Measurements from ENCODE around the gene TTC27.
A peak's percentile ranks its signal among the peaks of the same experiment; 100 is the strongest.

The TTC27 gene

DNA sequence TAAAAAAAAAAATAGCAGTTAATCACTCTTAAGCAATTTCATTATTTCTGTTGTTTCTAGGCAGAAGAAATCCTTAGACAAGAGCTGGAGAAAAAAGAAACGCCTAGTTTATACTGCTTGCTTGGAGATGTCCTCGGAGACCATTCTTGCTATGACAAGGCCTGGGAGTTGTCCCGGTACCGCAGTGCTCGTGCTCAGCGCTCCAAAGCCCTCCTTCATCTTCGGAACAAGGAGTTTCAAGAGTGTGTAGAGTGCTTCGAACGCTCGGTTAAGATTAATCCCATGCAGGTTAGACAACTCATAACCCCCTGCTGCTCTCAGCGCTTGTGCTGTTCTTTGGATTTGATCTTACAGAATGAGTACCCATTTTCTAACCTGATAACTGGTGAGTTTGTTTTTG, 130.4 kb downstream of the TTC27 start:
- DNase-seq, result no peak

DNA sequence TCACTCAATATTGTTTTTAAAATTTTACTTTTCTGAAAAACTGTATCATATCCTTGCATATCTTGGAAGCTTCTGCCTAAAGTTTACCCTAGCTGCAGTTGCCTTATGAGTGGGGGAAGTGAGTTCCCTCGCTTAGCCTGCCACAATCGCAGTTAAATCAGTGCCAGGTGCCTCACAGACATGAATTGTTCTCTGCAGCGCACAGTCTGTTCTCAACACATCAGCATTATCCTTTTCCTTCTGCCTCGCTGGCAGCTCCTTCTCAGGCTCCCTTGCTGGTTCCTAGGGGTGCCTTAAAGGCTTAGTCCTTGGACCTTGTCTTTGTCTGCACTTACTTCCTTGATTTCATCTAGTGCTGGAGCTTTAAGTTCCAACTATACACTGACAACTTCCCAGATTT, 132.8 kb downstream of the TTC27 start:
- DNase-seq, result no peak

DNA sequence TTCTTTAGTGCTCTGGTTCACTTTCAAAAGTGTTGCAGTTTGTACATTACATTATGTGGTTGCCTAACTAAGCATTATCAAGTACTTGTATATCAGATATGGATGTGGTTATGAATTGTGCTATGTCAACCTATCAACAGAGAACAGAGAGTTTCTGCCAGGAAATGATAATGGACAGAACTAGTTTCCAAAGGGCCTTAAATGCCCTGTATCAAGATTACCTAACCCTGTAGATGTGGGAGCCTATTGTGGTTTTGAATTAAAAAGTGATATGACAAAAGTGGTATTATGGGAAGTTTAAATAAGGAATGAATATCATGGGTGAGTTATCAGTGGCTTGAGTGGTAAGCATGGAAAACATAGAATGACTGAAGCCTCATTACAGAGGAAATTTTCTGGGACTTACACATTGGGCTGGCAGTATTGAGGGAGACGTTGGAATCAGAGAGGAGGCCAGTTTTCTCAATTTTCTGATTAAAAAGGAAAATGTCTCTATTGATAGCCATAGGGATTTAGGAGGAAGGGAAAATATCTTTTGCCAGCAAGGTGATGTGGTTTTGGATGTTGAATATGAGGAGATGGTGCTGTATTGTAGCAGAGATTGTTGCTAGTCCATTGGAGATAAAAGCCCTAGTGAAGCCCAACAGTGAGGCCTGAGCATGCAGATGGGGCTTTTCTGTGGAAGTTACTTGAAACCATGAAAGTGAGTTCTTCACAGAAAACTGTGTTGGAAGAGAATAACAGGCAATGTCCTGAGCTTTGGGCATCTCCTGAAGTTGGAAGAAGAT, 140.7 kb downstream of the TTC27 start:
- no peak for DNase-seq

DNA sequence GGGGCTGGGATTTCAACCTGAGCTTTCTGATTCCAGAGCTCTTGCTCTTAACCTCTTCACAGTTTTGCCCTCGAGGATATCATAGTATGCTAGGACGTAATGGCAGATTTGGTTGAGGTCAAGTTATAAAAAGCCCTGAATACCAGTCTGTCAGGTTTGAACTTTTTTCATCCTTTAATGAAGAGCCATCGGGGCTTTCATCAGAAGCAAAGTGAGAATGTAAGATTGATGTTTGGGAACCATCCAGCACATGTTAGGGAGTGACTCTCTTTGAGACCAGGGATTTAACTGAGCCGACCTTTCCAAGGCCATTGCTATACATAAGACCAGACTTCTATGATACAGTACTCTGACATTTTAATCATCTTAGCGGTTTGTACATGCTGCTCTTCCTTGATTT, 142.5 kb downstream of the TTC27 start:
- DNase-seq, result no peak

DNA sequence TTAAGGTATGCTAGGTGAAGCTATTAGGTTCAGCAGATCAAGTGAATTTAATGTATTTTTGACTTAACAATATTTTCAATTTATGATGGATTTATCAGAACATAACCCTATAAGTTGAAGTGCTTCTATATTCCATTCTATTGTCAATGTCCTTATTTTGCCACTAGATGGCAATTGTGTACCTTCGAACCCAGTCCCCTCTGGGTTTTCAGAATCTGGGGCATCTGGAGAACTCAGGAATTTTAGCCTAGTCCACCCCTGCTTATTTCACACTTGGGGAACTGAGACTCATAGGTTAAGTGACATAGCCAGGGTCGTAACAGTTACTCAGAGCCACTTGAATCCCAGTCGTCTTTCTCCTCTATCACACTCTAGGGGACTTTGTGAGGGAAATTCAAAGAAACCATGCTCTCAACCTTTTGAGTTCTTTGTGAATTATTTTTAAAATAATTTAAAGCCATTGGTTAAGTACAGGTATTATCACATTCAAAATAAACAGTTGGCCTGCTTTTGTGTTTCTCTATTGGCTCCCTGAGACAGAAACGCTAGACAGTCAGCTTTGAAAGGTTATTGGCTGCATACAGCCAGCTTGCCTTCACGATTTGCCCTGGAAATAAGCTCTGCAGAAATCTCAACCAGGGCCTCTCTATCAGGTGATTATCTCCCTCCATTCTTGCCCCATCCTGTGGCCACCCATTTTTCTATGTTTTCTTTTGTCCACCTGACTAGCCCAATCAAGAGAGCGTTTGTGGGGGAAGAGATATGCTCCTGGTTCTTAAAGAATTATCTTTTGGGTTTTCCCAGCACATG, 145.0 kb downstream of the TTC27 start:
- peak; percentile 32 for DNase-seq

DNA sequence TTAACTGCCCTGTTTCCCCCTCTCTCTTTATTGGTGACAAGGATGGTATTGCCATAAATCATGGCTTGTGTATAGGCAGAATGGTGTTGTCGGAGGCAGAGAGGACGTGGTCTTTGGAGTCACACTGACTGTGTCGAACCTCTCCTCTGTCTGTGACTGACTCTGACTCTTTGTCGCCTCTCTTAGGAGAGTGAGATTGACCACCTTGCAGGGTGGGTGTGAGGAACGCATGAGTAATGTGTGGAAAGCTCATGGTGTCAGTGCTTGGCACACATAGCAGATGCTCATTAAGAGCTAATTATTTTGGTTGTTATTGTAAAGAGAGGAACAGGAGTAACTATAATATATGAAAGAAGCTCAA, 145.6 kb downstream of the TTC27 start:
- DNase-seq, result no peak

DNA sequence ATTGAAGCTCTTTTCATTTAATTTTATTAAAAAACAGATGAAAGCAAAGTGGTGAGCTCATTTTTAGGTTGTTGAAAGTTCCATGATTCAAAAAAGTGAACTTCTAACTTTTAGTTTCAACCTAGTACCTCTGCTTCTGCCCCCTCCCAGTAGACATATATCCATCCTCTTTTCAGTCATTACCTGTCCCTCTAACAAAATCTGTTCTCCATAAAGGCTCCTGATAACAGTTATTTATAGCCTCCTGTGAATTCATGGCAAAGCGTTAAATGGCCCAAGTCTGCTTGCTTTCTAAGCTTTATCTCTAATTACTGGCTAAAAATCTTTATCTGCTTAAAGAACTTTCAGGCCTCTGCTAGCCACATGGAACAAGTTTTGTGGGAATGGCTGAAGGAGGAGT, 148.1 kb downstream of the TTC27 start:
- DNase-seq, result no peak

DNA sequence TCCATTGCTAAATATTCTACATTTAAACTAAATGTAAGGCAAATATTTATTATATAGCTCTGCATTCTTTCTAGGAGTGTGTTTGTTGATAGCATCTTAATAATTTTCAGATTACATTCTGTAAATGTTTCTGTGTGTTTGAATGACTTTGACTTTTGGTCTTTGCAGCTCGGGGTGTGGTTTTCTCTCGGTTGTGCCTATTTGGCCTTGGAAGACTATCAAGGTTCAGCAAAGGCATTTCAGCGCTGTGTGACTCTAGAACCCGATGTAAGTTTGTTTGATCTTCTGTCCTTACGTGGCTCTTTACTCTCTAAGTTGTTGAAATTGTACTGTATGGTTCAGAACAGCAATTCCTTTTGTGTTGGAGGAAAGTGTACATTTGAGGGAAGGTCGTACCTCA, 149.9 kb downstream of the TTC27 start:
- no peak for DNase-seq

DNA sequence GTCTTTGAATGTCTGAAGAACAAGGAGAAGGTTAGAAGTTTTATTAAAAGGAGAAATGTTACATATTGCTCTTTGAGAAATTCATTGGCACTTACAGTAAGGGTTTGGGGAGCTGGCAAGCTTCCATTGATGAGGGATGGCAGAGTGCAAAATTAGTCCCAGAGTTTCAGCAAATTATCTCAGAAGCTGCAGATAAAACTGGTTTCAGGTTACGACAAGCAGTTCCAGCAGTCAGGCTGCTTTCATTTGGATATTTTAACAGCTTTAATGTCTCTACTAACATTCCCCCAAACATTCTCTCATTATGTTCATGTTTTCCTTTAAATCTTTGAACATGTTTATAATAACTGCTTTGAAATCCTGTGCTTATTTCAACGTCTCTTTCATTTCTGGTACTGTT, 153.1 kb downstream of the TTC27 start:
- DNase-seq, result no peak

DNA sequence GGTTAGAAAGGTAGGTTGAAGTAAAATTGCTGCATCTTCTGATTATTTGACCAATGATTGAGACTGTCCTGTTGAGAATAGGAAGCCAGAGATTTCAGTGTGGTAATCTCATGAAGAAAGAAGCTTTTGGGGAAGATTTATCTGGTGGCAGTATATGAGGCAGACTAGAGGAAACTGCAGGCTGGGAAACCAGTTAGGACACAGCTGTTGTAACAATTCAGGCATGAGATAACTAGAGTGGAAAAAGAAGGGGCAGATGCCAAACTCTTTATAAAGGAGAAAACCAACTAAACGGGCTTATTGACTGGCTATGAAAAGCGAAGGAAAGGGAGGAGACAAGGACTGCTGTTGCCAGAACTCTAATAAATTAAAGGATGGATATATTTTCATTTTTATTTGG, 155.6 kb downstream of the TTC27 start:
- DNase-seq, result no peak

DNA sequence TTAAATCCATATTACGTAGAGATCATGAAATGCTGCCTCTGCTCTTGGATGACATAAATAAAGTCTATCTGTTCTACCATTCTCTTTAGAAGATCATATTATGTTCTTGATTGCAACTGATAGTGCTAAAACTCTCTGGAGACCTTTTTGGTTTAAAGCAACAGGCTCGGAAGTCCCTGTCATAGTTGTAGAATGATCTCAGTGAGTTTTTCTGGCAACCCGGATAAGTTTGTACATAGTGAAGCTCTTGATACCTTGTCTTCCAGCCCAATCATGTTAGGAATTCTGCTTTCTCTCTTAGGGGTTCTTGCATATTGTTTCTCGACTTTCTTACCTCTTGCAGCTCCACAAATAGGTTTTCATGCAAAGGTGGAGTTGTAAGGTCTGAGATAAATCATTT, 156.1 kb downstream of the TTC27 start:
- no peak for DNase-seq

DNA sequence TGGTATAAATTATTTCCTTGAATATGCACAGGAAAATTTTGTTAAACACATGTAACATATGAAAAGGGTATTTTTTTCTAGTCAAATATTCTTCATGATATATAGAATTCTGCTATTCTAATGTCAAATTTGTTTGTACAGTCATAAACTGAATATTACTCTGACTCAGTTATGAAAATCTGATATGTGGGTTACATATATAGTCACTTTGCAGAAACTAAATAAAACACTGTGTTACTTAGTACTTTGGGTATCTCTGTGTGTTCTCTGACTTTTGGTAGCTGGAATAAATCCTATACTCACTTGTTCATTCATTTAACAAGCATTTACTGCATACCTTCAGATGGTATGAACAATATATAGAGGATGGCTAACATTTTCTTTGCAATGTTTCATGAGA, 159.4 kb downstream of the TTC27 start:
- no peak for DNase-seq

DNA sequence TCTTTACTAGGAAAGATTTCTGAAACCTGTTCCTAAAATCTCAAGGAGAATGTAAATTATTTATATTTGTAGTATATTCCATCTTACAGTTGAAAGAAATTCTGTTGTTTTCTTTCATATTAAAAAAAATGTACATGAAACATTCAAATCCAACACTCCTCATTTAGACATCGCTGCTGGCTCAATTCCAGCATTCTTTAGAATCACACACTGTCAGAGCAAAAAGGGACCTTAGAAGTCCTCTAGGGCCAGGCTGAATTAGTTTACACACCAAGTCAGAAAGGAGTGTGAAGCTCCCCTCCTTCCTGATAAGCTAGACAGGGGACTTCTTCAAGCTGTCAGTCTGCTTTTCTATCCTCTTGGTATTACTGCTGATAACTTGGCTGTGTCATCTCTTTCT, 160.3 kb downstream of the TTC27 start:
- DNase-seq, result no peak

DNA sequence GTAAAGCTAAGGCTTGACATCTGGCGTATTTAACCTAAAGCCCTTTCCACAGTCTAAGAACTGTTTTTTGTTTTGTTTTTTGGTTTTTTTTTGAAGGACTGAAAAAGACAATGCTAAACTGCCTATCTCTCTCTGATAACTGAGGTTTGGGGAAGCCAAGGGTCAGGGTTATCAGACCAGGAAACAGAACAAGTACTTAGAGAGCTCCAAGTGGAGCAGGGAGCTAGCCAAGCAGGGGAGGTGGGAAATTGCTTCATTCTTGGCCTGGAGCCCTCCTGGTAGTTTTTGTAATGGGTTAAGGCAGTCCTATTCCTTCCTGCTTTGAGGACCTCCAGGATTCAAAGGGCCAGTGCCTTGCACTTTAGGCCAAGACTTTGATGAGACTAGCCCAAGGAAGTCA, 164.6 kb downstream of the TTC27 start:
- DNase-seq, result no peak

DNA sequence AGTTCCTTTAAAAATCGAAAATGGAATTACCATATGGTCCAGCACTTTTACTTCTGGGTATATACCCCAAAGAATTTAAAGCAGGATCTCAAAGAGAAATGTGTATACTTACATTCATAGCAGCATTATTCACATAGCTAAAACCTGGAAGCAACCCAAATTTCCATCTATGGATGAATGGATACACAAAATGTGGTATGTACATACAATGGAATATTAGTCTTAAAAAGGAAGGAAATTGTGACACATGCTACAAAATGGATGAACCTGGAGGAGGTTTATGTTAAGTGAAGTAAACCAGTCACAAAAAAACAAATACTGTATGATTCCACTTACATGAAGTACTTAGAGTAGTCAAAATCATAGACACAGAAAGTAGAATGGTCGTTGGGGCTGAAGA, 171.0 kb downstream of the TTC27 start:
- DNase-seq, result no peak

DNA sequence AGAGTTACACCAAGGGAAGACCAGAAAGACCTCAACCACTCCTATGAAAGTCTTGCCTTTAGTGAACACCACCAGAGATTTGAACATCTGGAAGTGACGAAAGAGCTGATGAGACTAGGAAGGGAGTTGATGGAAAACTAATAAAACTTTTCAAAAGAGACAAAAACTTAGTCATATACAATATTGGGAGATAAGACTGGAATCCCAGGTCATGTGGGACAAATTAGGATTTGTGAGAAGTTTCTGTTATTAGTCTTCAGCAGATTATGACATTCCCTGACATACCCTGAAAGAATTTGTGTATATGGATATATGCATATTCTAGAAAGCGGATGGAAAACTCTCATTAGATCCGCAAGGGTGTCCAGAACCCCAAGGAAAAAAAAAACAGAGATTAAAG, 173.9 kb downstream of the TTC27 start:
- DNase-seq, result no peak

DNA sequence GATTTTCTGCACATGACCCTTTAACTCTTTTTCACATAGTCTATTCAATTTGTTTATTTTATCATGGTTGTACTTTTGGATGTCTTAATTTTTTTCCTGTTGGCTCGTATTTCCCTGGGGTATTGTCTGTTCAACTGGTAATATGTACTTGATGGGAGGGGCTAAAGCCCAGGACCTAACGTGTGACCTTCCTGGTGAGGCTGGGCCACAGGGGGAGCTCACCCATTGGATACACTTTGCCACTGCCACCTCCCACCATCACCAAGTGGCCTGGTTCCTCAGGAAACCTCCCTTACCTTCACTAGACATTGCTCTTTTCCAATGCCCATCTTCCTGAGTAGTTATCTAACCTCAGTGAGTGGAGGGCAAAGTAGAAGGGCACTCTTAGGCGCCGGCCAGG, 175.0 kb downstream of the TTC27 start:
- no peak for DNase-seq

DNA sequence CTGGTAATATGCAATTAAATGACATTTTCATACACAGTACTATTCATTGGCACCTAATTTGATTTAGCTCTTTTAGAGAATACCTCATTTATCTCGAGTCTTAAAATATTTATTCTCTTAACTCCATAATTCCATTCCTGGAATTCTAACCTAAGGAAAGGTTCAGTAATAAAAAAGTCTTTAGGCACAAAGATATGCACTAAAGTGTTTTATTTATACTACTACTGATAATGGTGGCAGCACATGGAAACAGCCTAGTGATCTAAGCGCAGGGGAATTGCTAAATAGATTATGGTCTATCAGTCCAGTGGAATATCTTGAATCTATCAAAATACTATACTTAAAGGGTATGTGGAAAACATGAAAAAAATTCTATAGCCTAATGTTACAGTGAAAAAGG, 176.4 kb downstream of the TTC27 start:
- DNase-seq, result no peak

DNA sequence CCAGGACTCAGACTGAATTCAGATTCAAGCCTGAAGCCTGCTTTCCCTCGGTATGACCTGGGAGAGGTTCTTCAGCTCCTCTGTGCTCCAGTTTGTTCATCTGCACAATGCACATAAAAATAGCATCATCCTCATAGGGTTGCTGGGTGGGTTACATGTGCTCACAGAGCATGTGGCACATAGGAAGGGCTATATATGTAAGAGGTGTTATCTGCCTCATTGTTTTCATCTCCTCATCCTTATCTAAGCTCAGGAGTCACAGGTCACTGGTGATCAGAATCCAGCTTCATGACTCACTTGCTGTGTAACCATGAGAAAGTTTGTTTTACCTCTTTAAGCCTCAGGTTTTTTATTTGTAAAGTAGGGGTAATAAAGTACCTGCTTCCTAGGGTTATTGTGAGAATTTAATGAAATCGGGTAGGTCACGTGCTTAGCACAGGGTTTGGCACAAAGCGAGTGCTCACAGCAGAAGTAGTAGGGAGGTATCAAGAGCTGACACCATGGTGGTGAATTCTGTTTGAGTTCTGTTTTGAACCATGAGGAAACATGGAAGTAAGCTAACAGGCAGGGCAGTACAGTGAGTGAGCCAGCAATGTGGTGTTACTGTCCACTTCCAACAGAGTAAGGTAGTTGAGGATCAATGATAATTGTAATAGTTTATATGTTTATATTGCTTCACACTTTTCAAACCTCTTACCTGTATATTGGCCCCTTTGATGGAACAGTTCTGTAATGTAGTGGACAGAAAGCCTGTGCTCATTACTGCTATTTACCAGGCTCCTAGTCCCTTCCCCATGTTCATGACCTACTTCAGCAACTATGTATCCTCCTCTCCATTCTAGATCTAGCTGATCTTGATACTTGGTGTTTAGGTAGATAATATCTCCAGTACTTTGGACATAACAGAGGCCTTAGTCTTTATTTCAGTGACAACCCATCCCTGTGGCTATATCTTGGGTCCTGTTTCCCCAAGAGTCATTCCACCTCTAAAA, 177.6 kb downstream of the TTC27 start:
- no peak for DNase-seq

DNA sequence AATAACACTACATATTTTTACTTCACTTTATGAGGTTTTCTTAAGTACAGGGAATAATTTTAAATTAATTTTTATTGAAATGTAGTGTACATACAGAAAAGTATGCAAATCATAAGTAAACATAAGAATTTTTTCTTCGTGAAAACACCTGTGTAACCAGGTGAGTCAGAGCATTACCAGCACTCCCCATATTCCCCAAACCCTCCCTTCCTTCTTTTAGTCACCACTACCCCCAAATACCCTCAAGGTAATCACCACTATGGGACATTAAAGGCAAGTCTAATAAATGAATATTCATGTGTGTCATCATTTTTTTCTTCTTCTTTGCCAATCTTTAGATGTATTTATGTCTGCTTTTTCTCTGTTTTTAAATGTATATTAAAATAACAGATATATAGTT, 179.0 kb downstream of the TTC27 start:
- DNase-seq, result no peak

DNA sequence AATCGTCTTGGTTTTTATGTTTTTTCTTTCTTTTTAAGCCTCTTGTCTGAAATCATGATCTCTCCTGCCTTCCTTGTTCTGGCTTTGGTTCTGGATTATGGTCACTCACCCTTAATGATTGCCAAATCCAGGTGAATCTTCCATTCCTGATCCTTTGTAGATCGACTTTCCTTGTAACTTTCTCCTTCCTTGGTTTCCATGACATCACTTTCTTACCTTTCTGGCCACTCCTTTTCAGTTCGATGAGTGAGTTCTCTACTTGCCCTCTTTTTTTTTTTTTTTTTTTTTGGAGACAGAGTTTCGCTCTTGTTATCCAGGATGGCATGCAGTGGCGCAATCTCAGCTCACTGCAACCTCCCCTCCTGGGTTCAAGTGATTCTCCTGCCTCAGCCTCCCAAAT, 179.8 kb downstream of the TTC27 start:
- DNase-seq, result no peak

DNA sequence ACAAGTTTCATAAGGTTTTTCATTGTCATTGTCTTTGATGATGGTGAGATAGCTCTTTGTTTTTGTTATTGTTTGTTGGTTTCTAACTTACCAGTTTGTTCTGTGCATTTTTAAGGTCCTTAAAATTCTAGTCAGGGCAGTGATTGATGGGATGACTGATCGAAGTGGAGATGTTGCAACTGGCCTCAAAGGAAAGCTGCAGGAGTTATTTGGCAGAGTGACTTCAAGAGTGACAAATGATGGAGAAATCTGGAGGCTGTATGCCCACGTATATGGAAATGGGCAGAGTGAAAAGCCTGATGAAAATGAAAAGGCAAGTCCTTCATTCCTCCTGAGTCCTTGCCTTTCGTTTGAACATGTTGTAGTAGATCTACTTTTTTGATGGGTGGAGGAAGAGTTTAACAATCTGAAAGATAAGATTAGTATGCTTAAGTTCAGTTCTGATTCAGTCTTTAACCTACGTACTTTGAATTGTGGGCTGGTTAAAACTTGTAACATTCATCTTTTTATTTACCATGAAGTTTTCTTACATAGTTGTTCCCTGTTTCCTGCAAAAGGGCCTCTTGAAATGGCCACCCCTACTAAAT, 183.2 kb downstream of the TTC27 start:
- DNase-seq, result no peak

DNA sequence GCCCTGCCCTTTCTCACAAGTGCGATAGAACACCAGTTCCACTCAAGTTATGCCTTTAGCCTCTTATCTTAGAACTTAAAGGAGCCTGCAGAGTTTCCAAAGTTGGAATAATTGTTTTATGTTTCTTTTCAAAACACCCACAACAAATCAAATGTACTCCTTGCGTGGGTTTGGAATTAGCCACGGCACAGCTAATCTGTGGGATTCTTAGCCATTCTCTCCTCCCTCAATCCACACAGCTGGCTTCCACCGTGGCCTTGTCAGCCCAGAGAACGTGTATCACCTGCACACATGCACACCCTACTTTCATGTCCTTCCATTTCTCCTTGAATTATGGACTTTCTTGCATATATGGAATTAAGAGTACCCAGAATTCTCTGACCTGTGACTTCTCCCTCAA, 183.8 kb downstream of the TTC27 start:
- no peak for DNase-seq

All from NCI-H1105 treated with DMSO at 0.1 percent for 48 hours (cell line).